Esophagus (tissue), 2 donors: Measurements from ENCODE around the gene FUZ. TPM values are rescaled to one million over a fixed set of nuclear protein-coding genes. Genes with fewer than 3 reads are reported as not detected.

Source experiments
- H3K27ac ChIP-seq, 2 donors: one replicate each; pipeline ENCODE4 v1.5.1; 2013; ENCODE audit warnings: low read depth in 2 of 2, mild to moderate bottlenecking in 2 of 2, inconsistent platforms in 1 of 2, low read length in 1 of 2, moderate library complexity in 1 of 2
- H3K27me3 ChIP-seq, 2 donors: one replicate each; pipeline ENCODE4 v1.6.1; 2013; ENCODE audit warnings: low read length in 2 of 2, control low read depth in 1 of 2, mild to moderate bottlenecking in 1 of 2; ENCODE audit not compliant: insufficient read depth in 2 of 2, control insufficient read depth in 1 of 2
- H3K36me3 ChIP-seq, 2 donors: one replicate each; pipeline ENCODE4 v1.6.1; 2013; ENCODE audit warnings: low read length in 1 of 2; ENCODE audit not compliant: control insufficient read depth in 2 of 2, insufficient read depth in 2 of 2
- H3K4me1 ChIP-seq, 2 donors: one replicate each; pipeline ENCODE4 v1.6.1; 2013; ENCODE audit warnings: low read length in 1 of 2; ENCODE audit not compliant: control insufficient read depth in 2 of 2, insufficient read depth in 2 of 2
- H3K4me3 ChIP-seq, 2 donors: one replicate each; pipeline ENCODE4 v1.5.1; 2013; ENCODE audit warnings: low read length in 2 of 2, mild to moderate bottlenecking in 2 of 2, low read depth in 1 of 2, moderate library complexity in 1 of 2
- H3K9me3 ChIP-seq, 2 donors: one replicate each; pipeline ENCODE4 v1.6.1; 2013; ENCODE audit warnings: mild to moderate bottlenecking in 2 of 2, low read depth in 1 of 2, low read length in 1 of 2, moderate library complexity in 1 of 2; ENCODE audit not compliant: control insufficient read depth in 2 of 2, insufficient read depth in 1 of 2
- WGBS, 2 donors: extraction: QIAGEN DNeasy Blood & Tissue Kit; methylation state at CpG; one replicate each; pipeline ENCODE4 v1.1.7; 2013; 5-methylcytosine and 5-hydroxymethylcytosine counted together
- polyA plus RNA-seq, 2 donors: library from polyadenylated mRNA; stranded (reverse); fragments of 200-250 nt; gene quantifications; one replicate each; pipeline ENCODE4 v1.2.3, GENCODE V29; 2013
- donor health status: healthy with polysubstance abuse.
- donor health status: Bipolar disorder and iron deficiency.

FUZ gene
- polyA plus RNA-seq, 2 donors, result 11.3 to 12.1 TPM

- 1 to 2% methylated on average over 26 to 38 of the region's 38 CpGs for WGBS, 2 donors
- Histone ChIP-seq H3K9me3 (no peaks in the 10 kb centered on the region), H3K27ac (peak within 1 kb of the TSS; percentile 97), H3K4me1 (peaks cover 6 to 11% of the 10 kb centered on the region in 2 donors), H3K4me3 (peak within 1 kb of the TSS; percentile 71 to 92), H3K27me3 (no peaks in the 10 kb centered on the region), H3K36me3 (peaks cover 2% of the 10 kb centered on the region in 2 donors)
These were observed 46.2 kb downstream of the FUZ start, which contains the start of gene AP2A1 for GRCh38 chr19:49766930-49767299. AP2A1 (plus strand) TSS chr19:49767001; CDS start chr19:49767134, 133 bp downstream.

DNA sequence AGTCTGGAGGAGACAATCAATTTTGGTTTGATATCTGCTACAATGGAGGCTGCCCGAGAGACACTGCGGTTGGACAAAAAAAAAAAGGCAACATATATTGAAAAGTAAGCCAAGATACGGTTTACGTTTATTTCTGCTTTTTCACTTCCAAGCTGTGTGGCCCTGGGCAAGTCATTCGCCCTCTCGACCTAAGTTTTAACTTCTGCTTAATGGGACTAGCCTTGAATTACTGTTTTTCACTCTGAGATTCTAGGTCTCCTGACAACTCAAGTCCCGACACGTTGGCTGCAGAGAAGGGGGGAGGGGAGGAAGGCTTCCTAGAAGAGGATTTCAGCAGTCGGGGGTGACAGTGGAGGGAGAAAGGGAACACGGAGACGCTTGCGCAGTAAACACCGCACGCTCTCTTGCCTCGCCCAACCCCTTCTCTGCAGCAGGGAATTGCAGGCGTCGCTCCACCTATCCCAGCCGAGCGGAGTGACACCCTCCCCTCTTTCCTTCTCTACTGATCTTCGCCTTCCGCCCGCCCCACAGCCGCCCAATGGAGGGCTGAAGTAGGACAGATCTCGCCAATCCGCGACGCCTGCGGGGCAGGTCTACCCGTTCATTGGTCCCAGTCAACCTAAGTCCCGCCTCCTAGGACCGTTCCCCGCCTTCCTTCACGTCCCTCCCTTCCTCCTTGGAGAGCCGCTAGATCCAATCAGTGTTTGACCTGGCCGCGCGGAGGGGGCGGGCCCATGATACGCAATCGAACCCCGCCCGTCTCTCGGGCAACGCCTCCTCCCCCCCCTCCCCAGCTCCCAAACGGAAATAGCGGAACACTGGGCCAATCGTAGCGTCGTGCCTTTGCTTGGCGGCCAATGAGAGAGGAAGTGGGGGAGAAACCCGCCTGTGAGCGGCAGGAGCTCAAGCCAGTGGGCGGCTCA is 46.8 kb downstream of the FUZ start:
- Histone ChIP-seq H3K27me3 (no peaks in the 10 kb centered on the region), H3K4me3 (peak overlapping the region; percentile 34 to 71), H3K4me1 (peaks cover 6 to 13% of the 10 kb centered on the region in 2 donors), H3K9me3 (no peaks in the 10 kb centered on the region), H3K36me3 (peaks cover 0 to 2% of the 10 kb centered on the region in 2 donors), H3K27ac (peak overlapping the region; percentile 97)
- 1% methylated on average over 48 to 53 of the region's 53 CpGs for WGBS, 2 donors

GRCh38 chr19:49764341-49764740 is 48.8 kb downstream of the FUZ start:
- Histone ChIP-seq H3K4me1 (peaks cover 6 to 13% of the 10 kb centered on the region in 2 donors), H3K27me3 (no peaks in the 10 kb centered on the region), H3K27ac (peak overlapping the region in 1 of 2 donors; percentile 17), H3K9me3 (no peaks in the 10 kb centered on the region), H3K36me3 (peaks cover 0 to 2% of the 10 kb centered on the region in 2 donors), H3K4me3 (no peak overlapping the region)
- 77 to 80% methylated on average over 8 of the region's 8 CpGs for WGBS, 2 donors

DNA sequence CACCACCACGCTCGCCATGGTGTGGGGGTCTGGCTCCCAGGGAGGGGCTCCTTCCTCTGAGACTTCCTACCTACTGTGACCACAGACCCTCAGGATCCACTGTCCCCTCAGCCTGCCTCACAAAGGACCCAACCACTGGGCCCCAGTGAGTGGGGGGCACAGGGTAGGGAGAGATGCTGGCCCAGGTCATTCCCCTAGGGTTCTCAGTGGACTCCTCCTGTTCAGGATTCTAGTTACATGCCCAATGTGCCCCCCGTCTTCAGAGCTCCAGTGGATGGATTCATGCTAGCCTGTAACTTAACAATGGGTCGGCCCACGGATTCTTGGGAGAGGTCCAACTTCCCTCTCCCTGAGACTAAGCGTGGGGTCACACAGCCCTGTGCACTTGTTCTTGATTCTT is 49.9 kb downstream of the FUZ start, which contains the start of gene TSKS:
Gene TSKS, minus strand, starts transcription at position 77 of the 400 bp plus-strand sequence. Its CDS starts 59 bp downstream, at position 18.
- WGBS, 2 donors, result 81 to 87% methylated on average over 6 of the region's 6 CpGs
- no peak within 1 kb of the TSS for H3K4me3 ChIP-seq
- H3K4me1 ChIP-seq, result peaks cover 6 to 11% of the 10 kb centered on the region in 2 donors
- no peak within 1 kb of the TSS for H3K27ac ChIP-seq
- no peaks in the 10 kb centered on the region for H3K9me3 ChIP-seq
- H3K27me3 ChIP-seq, result no peaks in the 10 kb centered on the region
- H3K36me3 ChIP-seq, result peaks cover 0 to under 1% of the 10 kb centered on the region in 2 donors

DNA sequence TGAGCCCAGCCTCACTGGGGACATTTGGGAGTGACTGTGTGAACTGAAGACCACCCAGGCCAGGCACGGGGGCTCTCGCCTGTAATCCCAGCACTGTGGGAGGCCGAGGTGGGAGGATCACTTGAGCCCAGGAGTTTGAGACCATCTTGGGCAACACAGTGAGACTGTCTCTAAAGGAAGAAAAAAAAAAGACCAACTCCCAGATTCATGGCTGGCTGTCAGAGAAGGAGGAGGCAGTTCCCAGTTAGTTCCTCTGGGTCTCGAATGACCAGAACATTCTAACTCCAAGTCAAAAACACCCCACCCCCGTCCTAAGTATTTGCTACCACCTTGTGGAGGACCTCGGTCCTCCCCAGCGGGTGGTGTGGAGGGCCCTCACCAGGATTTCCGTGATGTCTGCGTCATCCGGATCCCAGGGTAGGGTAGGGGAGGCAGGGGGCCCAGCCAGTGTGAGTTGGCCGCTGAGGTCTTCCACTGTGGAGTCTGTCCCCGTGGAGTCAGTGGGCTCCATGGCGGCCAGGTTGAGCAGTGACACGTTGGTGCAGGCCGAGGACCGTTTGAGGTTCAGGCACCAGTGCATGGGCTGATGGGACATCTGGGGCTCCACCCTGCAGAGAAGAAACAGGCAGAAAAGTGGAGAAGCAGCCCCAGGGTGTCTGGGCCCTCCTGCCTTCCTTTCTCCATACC is 51.3 kb downstream of the FUZ start:
- WGBS, 2 donors, result 59 to 62% methylated on average over 16 of the region's 16 CpGs

DNA sequence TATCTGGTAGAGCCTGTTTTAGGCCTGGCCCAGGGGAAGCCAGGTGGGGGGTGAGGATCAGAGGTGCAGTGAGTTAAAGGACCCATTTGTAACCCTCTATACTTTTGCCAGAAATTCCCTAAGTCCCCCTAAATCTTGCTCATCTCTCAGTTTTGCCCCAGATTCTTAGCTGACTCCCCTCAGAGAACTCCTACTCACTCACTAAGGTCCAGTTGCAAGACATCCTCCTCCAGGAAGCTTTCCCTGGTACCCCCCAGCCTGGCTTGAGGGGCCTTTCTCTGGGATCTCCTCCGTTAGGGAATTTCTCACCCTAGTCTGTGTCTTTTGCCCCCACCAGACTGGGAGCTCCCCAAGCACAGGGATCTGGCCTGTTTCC is 51.9 kb downstream of the FUZ start:
- H3K9me3 ChIP-seq, result no peaks in the 10 kb centered on the region
- H3K27me3 ChIP-seq, result no peaks in the 10 kb centered on the region
- H3K36me3 ChIP-seq, result no peaks in the 10 kb centered on the region
- H3K4me3 ChIP-seq, result no peak overlapping the region
- peaks cover 0 to 4% of the 10 kb centered on the region in 2 donors for H3K4me1 ChIP-seq
- 91 to 97% methylated on average over 1 of the region's 1 CpG for WGBS, 2 donors
- no peak overlapping the region for H3K27ac ChIP-seq

More for the DNA sequence above, 51.3 kb downstream of the FUZ start:
- H3K4me1 ChIP-seq, result peaks cover 0 to 4% of the 10 kb centered on the region in 2 donors
- H3K36me3 ChIP-seq, result no peaks in the 10 kb centered on the region
- H3K9me3 ChIP-seq, result no peaks in the 10 kb centered on the region
- H3K4me3 ChIP-seq, result no peak overlapping the region
- no peaks in the 10 kb centered on the region for H3K27me3 ChIP-seq
- no peak overlapping the region for H3K27ac ChIP-seq

DNA sequence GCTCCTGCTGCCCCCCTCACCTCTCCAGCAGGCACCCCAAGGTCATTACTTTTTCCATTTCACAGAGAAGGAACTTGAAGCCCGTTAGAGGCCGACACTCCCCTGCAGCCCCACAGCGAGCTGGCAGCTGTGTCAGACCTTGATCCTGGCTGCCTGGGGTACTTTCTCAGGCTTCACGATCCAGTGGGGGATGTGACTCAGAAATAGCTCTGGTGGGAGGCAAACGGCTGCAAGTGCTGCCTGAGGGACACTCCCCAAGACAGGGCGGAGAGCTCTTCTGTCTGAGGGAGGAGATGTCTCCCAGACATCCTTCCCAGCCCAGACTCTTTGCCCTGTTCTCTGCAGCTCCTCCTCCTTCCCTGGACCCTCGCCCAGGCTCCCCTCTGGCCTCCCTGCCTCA is 54.8 kb downstream of the FUZ start:
- Histone ChIP-seq H3K27ac (no peak overlapping the region), H3K9me3 (no peaks in the 10 kb centered on the region), H3K4me1 (peaks cover 0 to 4% of the 10 kb centered on the region in 2 donors), H3K36me3 (no peaks in the 10 kb centered on the region), H3K27me3 (no peaks in the 10 kb centered on the region), H3K4me3 (no peak overlapping the region)
- WGBS, 2 donors, result 33 to 38% methylated on average over 7 of the region's 7 CpGs

Other genes with a start within 250 kb of the FUZ start
- gene NOSIP, start 232.7 kb downstream of the FUZ start, polyA plus RNA-seq, result 10 to 100 TPM; 57.9 to 61.8 TPM
- gene PRRG2, start 232.0 kb downstream of the FUZ start, polyA plus RNA-seq, result 10 to 100 TPM; 10.1 to 12.7 TPM
- 10 to 100 TPM in 1 of 2 donors, 1 to 10 TPM in 1; 4.8 to 11.2 TPM for gene PRR12, start 222.1 kb downstream of the FUZ start, polyA plus RNA-seq
- 10 to 100 TPM; 45.1 to 46.0 TPM for gene RRAS, start 173.1 kb downstream of the FUZ start, polyA plus RNA-seq
- 10 to 100 TPM; 16.9 to 26.7 TPM for gene SCAF1, start 171.1 kb downstream of the FUZ start, polyA plus RNA-seq
- gene IRF3, start 147.4 kb downstream of the FUZ start, polyA plus RNA-seq, result 10 to 100 TPM; 49.2 to 75.0 TPM
- gene BCL2L12, start 147.4 kb downstream of the FUZ start, polyA plus RNA-seq, result 10 to 100 TPM in 1 of 2 donors, 1 to 10 TPM in 1; 10.0 to 21.4 TPM
- gene PRMT1, start 136.0 kb downstream of the FUZ start, polyA plus RNA-seq, result 100 to 1,000 TPM in 1 of 2 donors, 10 to 100 TPM in 1; 72.5 to 146 TPM
- 1 to 10 TPM; 1.6 to 2.0 TPM for gene ADM5, start 123.7 kb downstream of the FUZ start, polyA plus RNA-seq
- 1 to 10 TPM; 1.8 to 4.1 TPM for gene CPT1C, start 122.2 kb downstream of the FUZ start, polyA plus RNA-seq
- gene TSKS, start 50.0 kb downstream of the FUZ start, polyA plus RNA-seq, result under 1 TPM; 0.06 to 0.55 TPM
- gene AP2A1, start 46.3 kb downstream of the FUZ start, polyA plus RNA-seq, result 10 to 100 TPM; 37.4 to 40.7 TPM
- 10 to 100 TPM; 27.7 to 54.9 TPM for gene MED25, start 5.0 kb upstream of the FUZ start, polyA plus RNA-seq
- gene PTOV1, start 37.9 kb upstream of the FUZ start, polyA plus RNA-seq, result 10 to 100 TPM; 59.1 to 92.8 TPM
- 10 to 100 TPM; 27.5 to 65.1 TPM for gene PNKP, start 54.3 kb upstream of the FUZ start, polyA plus RNA-seq
- 10 to 100 TPM; 33.8 to 46.9 TPM for gene AKT1S1, start 64.1 kb upstream of the FUZ start, polyA plus RNA-seq
- gene TBC1D17, start 64.4 kb upstream of the FUZ start, polyA plus RNA-seq, result 10 to 100 TPM; 21.8 to 32.6 TPM
- under 1 TPM; 0.18 to 0.45 TPM for gene IL4I1, start 83.6 kb upstream of the FUZ start, polyA plus RNA-seq
- gene ATF5, start 115.9 kb upstream of the FUZ start, polyA plus RNA-seq, result 10 to 100 TPM; 15.5 to 24.3 TPM
- gene NUP62, start 116.2 kb upstream of the FUZ start, polyA plus RNA-seq, result 10 to 100 TPM; 16.5 to 21.4 TPM
- under 1 TPM; 0.11 to 0.16 TPM for gene SIGLEC11, start 147.9 kb upstream of the FUZ start, polyA plus RNA-seq
- gene VRK3, start 212.1 kb upstream of the FUZ start, polyA plus RNA-seq, result 10 to 100 TPM; 12.5 to 14.1 TPM
- gene ZNF473, start 212.7 kb upstream of the FUZ start, polyA plus RNA-seq, result 1 to 10 TPM; 1.8 to 1.9 TPM